ENCODE results near the gene RRP1B.
A peak's percentile ranks its signal among the peaks of the same experiment; 100 is the strongest.

The RRP1B gene

DNA sequence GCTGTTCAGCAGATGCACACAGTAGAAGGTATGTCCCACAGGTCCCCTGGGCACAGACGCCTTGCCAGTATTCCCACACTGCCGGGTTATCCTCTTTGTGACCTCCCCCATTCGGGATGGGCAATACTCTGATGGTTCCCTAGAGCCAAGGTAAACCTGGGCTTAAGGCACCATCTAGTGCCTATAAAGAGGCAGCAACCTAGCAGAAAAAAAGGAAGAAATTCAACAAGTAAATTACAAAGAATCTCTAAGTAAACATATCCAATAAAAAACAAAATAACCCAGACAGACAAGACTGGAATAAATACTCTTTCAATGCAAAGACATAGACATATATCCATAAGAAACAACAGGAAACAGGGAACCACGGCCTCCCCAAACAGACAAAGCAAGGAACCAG, 39.5 kb upstream of the RRP1B start:
- H3K9ac ChIP-seq (ENCODE audit: insufficient read length): no peak overlapping the region
- H3K4me3 ChIP-seq: no peak overlapping the region
- no peak overlapping the region for H3K27ac ChIP-seq
- TF ChIP-seq FOXP2 (optimal IDR thresholded peaks at IDR 0.05; ENCODE audit: control extremely low read depth, extremely low read length, insufficient read depth) (no peak), POLR2AphosphoS5 (IDR thresholded peaks at IDR 0.05; ENCODE audit: borderline replicate concordance, low read depth, low read length) (no peak), EZH2 (IDR thresholded peaks at IDR 0.05) (no peak)
- H3K9me3 ChIP-seq (ENCODE audit: low read depth, low read length): no peaks in the 10 kb centered on the region
- DNase-seq (ENCODE audit: low read depth, low spot score): no peak
- peaks cover 7% of the 10 kb centered on the region; the same call in 1 of the 2 replicates for H3K36me3 ChIP-seq (ENCODE audit: insufficient read depth, low read length)

- H3K27ac ChIP-seq: no peak overlapping the region
- H3K4me3 ChIP-seq: no peak overlapping the region
- TF ChIP-seq POLR2AphosphoS5 (IDR thresholded peaks at IDR 0.05; ENCODE audit: borderline replicate concordance, low read depth, low read length) (no peak), FOXP2 (optimal IDR thresholded peaks at IDR 0.05; ENCODE audit: control extremely low read depth, extremely low read length, insufficient read depth) (no peak), EZH2 (IDR thresholded peaks at IDR 0.05) (no peak)
- H3K9ac ChIP-seq (ENCODE audit: insufficient read length): no peak overlapping the region
- H3K36me3 ChIP-seq (ENCODE audit: insufficient read depth, low read length): peaks cover 14% of the 10 kb centered on the region
- no peaks in the 10 kb centered on the region for H3K9me3 ChIP-seq (ENCODE audit: low read depth, low read length)
- DNase-seq (ENCODE audit: low read depth, low spot score): no peak
Observed at GRCh38 chr21:43622796-43623195, 36.6 kb upstream of the RRP1B start.

- no peak for DNase-seq (ENCODE audit: low read depth, low spot score)
- peaks cover 20% of the 10 kb centered on the region for H3K36me3 ChIP-seq (ENCODE audit: insufficient read depth, low read length)
- no peak overlapping the region for H3K9ac ChIP-seq (ENCODE audit: insufficient read length)
- no peak overlapping the region for H3K4me3 ChIP-seq
- no peak for TF ChIP-seq FOXP2 (optimal IDR thresholded peaks at IDR 0.05; ENCODE audit: control extremely low read depth, extremely low read length, insufficient read depth)
- TF ChIP-seq POLR2AphosphoS5 (IDR thresholded peaks at IDR 0.05; ENCODE audit: borderline replicate concordance, low read depth, low read length): no peak
- TF ChIP-seq EZH2 (IDR thresholded peaks at IDR 0.05): no peak
- no peaks in the 10 kb centered on the region for H3K9me3 ChIP-seq (ENCODE audit: low read depth, low read length)
- H3K27ac ChIP-seq: no peak overlapping the region
Observed at GRCh38 chr21:43623588-43623987, 35.8 kb upstream of the RRP1B start.

DNA sequence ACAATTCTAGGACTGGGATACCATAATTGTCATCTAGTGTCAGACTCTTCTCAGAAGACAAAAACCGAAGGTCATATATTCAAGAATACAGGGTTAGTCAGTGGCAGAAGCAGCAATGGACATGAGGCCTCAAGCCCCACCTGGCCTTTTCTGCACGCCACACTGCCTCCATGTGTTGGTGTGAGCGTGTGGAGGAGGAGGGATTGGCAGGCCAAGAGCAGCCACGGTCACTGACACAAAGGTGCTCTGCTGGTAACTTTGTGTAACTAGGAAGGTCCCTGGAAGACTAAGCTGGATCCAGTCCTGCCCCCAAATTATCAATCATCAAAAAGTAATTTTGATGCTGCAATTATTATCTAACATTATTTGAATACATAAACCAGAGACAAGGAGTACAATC, 35.0 kb upstream of the RRP1B start:
- H3K9ac ChIP-seq (ENCODE audit: insufficient read length): no peak overlapping the region
- no peak for DNase-seq (ENCODE audit: low read depth, low spot score)
- no peak overlapping the region for H3K4me3 ChIP-seq
- TF ChIP-seq POLR2AphosphoS5 (IDR thresholded peaks at IDR 0.05; ENCODE audit: borderline replicate concordance, low read depth, low read length) (no peak), FOXP2 (optimal IDR thresholded peaks at IDR 0.05; ENCODE audit: control extremely low read depth, extremely low read length, insufficient read depth) (no peak), EZH2 (IDR thresholded peaks at IDR 0.05) (no peak)
- 0 out of 2 replicates have a peak overlapping the region, but pooled peaks have one; percentile 78 for H3K27ac ChIP-seq
- no peaks in the 10 kb centered on the region for H3K9me3 ChIP-seq (ENCODE audit: low read depth, low read length)
- peaks cover 28% of the 10 kb centered on the region for H3K36me3 ChIP-seq (ENCODE audit: insufficient read depth, low read length)

DNA sequence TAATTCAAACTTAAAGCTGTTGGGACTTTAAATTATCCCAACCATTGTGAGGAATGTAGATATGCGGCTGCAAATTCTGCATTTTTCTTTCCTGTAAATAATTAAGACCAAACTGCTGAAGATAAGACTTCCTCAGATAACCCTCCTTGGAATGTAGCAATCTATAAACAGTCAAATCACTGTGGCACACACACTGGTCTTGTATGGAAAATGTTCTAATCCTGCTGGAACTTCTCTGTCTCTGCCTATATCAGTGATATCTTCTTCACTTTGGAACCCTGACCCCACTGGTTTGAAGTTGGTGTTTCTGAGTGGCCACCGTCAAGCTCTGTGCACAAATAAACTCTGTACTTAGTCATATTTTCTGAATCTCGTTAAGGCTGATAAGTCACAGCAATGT, 33.0 kb upstream of the RRP1B start:
- TF ChIP-seq FOXP2 (optimal IDR thresholded peaks at IDR 0.05; ENCODE audit: control extremely low read depth, extremely low read length, insufficient read depth): no peak
- TF ChIP-seq POLR2AphosphoS5 (IDR thresholded peaks at IDR 0.05; ENCODE audit: borderline replicate concordance, low read depth, low read length): no peak
- no peak for TF ChIP-seq EZH2 (IDR thresholded peaks at IDR 0.05)

GRCh38 chr21:43627527-43627926, 31.8 kb upstream of the RRP1B start:
- no peak overlapping the region for H3K27ac ChIP-seq
- no peaks in the 10 kb centered on the region for H3K9me3 ChIP-seq (ENCODE audit: low read depth, low read length)
- H3K36me3 ChIP-seq (ENCODE audit: insufficient read depth, low read length): peaks cover 29% of the 10 kb centered on the region
- no peak overlapping the region for H3K4me3 ChIP-seq
- no peak overlapping the region for H3K9ac ChIP-seq (ENCODE audit: insufficient read length)
- no peak for TF ChIP-seq FOXP2 (optimal IDR thresholded peaks at IDR 0.05; ENCODE audit: control extremely low read depth, extremely low read length, insufficient read depth)
- no peak for TF ChIP-seq EZH2 (IDR thresholded peaks at IDR 0.05)
- TF ChIP-seq POLR2AphosphoS5 (IDR thresholded peaks at IDR 0.05; ENCODE audit: borderline replicate concordance, low read depth, low read length): no peak
- DNase-seq (ENCODE audit: low read depth, low spot score): no peak

More for the DNA sequence above, 33.0 kb upstream of the RRP1B start:
- Histone ChIP-seq H3K36me3 (ENCODE audit: insufficient read depth, low read length) (peaks cover 29% of the 10 kb centered on the region), H3K27ac (peak overlapping the region; percentile 78), H3K9me3 (ENCODE audit: low read depth, low read length) (no peaks in the 10 kb centered on the region), H3K4me3 (no peak overlapping the region), H3K9ac (ENCODE audit: insufficient read length) (no peak overlapping the region)
- no peak for DNase-seq (ENCODE audit: low read depth, low spot score)

- no peak for DNase-seq (ENCODE audit: low read depth, low spot score)
- H3K36me3 ChIP-seq (ENCODE audit: insufficient read depth, low read length): peaks cover 29% of the 10 kb centered on the region
- TF ChIP-seq FOXP2 (optimal IDR thresholded peaks at IDR 0.05; ENCODE audit: control extremely low read depth, extremely low read length, insufficient read depth) (no peak), POLR2AphosphoS5 (IDR thresholded peaks at IDR 0.05; ENCODE audit: borderline replicate concordance, low read depth, low read length) (no peak), EZH2 (IDR thresholded peaks at IDR 0.05) (no peak)
- no peak overlapping the region for H3K4me3 ChIP-seq
- no peaks in the 10 kb centered on the region for H3K9me3 ChIP-seq (ENCODE audit: low read depth, low read length)
- H3K27ac ChIP-seq: no peak overlapping the region
- no peak overlapping the region for H3K9ac ChIP-seq (ENCODE audit: insufficient read length)
Observed at GRCh38 chr21:43631411-43632107, 27.8 kb upstream of the RRP1B start.

DNA sequence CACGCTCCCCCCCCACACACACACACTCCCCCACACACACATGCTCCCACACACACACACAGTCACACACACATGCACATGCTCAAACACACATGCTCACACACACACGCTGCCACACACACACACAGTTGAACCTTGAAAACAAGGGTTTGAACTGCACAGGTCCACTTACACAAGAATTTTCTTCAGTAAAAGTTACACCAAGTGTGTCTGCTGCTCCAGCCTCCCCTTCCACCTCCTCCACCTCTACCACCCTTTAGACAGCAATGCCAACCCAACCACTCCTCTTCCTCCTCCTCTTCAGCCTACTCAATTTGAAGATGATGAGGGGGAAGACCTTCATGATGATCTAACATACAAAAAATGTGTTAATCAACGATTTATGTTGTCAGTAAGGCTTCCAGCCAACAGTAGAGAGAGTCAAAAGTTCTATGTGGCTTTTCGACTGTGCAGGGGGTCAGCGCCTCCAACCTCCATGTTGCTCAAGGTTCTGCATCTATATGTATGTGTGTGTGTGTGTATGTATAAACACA, 26.9 kb upstream of the RRP1B start:
- Histone ChIP-seq H3K27ac (no peak overlapping the region), H3K36me3 (ENCODE audit: insufficient read depth, low read length) (peaks cover 26% of the 10 kb centered on the region), H3K9ac (ENCODE audit: insufficient read length) (no peak overlapping the region), H3K4me3 (no peak overlapping the region), H3K9me3 (ENCODE audit: low read depth, low read length) (no peaks in the 10 kb centered on the region)
- TF ChIP-seq FOXP2 (optimal IDR thresholded peaks at IDR 0.05; ENCODE audit: control extremely low read depth, extremely low read length, insufficient read depth): no peak
- TF ChIP-seq EZH2 (IDR thresholded peaks at IDR 0.05): no peak
- no peak for TF ChIP-seq POLR2AphosphoS5 (IDR thresholded peaks at IDR 0.05; ENCODE audit: borderline replicate concordance, low read depth, low read length)
- no peak for DNase-seq (ENCODE audit: low read depth, low spot score)

All from SK-N-MC (cell line).